Activated naive CD8-positive, alpha-beta T cell treated with anti-CD3 and anti-CD28 coated beads, Interleukin-2, amount 50 U/mL, for 24 hours (primary cell): ENCODE data around the gene PDZD8.
"Not testable (repeated sequence)": the region's sequence is repeated elsewhere in the genome, so short reads cannot be mapped to it uniquely, and the experiment has no call there.

Experiments used
- ATAC-seq: fragments of 150-1000 bp; cut with Tn5 transposase; one replicate; pipeline ENCODE4 v1.10.0; 2021
- DNase-seq: peaks from one replicate; pipeline ENCODE4 v3.0.0; 2021
- H3K27ac Mint-ChIP-seq: one replicate; pipeline ENCODE4 v1.8.0; 2021; ENCODE audit warnings: mild to moderate bottlenecking, mixed read lengths
- H3K27me3 Mint-ChIP-seq: one replicate; pipeline ENCODE4 v1.8.0; 2021; ENCODE audit warnings: mixed read lengths
- H3K36me3 Mint-ChIP-seq: one replicate; pipeline ENCODE4 v1.8.0; 2021; ENCODE audit warnings: low read depth, mixed read lengths
- H3K4me1 Mint-ChIP-seq: one replicate; pipeline ENCODE4 v1.8.0; 2021; ENCODE audit warnings: mixed read lengths
- H3K4me3 Mint-ChIP-seq: one replicate; pipeline ENCODE4 v1.8.0; 2021; ENCODE audit warnings: mild to moderate bottlenecking, moderate library complexity, mixed read lengths
- H3K9me3 Mint-ChIP-seq: one replicate; pipeline ENCODE4 v1.8.0; 2021; ENCODE audit warnings: mixed read lengths

Gene PDZD8

DNA sequence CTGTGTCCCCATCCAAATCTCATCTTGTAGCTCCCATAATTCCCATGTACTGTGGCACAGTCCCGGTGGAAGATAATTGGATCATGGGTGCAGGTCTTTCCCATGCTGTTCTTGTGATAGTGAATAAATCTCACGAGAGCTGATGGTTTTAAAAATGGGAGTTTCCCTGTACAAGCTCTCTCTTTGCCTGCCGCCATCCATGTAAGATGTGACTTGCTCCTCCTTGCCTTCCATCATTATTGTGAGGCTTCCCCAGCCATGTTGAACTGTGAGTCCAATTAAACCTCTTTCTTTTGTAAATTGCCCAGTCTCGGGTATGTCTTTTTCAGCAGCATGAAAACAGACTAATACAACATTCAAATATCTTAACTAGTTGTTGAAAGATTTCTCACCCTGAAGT is 145.1 kb downstream of the PDZD8 start:
- not testable (repeated sequence) for H3K9me3 Mint-ChIP-seq
- H3K27me3 Mint-ChIP-seq, result peaks cover 49% of the 10 kb centered on the region

DNA sequence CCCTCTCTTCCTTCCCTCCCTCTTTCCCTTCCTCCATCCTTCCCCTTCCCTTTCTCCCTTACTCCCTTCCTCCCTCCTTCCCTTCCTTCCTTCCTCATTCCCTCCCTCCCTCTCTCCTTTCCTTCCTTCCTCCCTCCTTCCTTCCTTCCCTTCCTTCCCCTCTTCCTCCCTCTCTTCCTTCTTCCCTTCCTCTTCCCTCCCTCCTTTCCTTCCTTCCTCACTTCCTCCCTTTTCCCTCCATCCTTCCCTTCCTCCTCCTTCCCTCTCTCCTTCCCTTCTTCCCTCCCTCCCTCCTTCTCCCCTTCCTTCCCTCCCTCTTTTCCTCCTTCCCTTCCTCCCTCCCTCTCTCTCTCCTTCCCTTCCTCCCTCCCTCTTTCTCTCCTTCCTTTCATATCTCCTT is 147.0 kb downstream of the PDZD8 start:
- peaks cover 46% of the 10 kb centered on the region for H3K27me3 Mint-ChIP-seq
- H3K4me3 Mint-ChIP-seq, result no peak overlapping the region
- ATAC-seq, result no peak
- no peaks in the 10 kb centered on the region for H3K36me3 Mint-ChIP-seq
- no peak for DNase-seq
- no peaks in the 10 kb centered on the region for H3K9me3 Mint-ChIP-seq
- no peak overlapping the region for H3K27ac Mint-ChIP-seq
- H3K4me1 Mint-ChIP-seq, result no peaks in the 10 kb centered on the region

More for the DNA sequence above, 145.1 kb downstream of the PDZD8 start:
- H3K27ac Mint-ChIP-seq, DNase-seq, H3K4me3 Mint-ChIP-seq, H3K4me1 Mint-ChIP-seq, H3K36me3 Mint-ChIP-seq, ATAC-seq: not testable (repeated sequence)
